KOPT-K1 (cell line): ENCODE measurements around the gene CRACR2B.

ENCODE experiments used
- H3K27ac ChIP-seq: fragments of 200-600 bp; sonication (generic); 2 replicates; pipeline ENCODE4 v1.5.1; 2016; ENCODE audit warnings: antibody characterized with exemption, mild to moderate bottlenecking, low read depth, low read length; ENCODE audit not compliant: poor library complexity, severe bottlenecking
- H3K36me3 ChIP-seq: fragments of 200-600 bp; sonication (generic); 2 replicates; pipeline ENCODE4 v1.5.1; 2017; ENCODE audit warnings: antibody characterized with exemption, mild to moderate bottlenecking, low read length, moderate library complexity; ENCODE audit not compliant: insufficient read depth
- H3K9me3 ChIP-seq: fragments of 200-600 bp; sonication (generic); 2 replicates; pipeline ENCODE4 v1.5.1; 2017; ENCODE audit warnings: antibody characterized with exemption, low read length, mild to moderate bottlenecking; ENCODE audit not compliant: insufficient read depth, poor library complexity, severe bottlenecking

CRACR2B gene

DNA sequence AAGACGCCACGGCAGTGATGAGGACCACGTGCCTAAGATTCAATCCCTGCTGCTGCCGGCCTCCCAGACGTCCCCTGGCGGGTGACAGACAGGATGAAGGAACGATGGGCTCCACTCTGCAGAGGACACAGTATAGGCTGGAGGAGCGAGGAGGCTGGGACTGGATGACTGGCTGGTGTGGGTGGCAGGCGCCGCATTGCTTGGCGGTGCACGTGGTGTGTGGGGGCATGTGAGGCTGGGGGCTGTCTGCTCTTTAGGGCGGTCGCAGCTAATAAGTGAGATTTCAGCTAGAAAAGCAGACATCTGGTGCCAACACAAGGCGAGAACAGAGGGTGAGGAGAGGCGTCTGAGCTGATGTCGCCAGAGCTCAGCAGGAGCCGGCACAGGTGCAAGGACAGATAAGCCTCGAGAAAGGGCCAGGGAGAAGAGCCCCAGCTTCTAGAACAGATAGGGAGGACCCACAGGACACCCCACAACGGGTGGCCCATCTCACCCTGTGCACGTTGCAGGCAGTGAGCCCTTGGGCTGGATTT is 48.1 kb downstream of the CRACR2B start:
- H3K36me3 ChIP-seq = peaks cover 56% of the 10 kb centered on the region; the same call in 1 of the 2 replicates
- no peak overlapping the region for H3K27ac ChIP-seq

DNA sequence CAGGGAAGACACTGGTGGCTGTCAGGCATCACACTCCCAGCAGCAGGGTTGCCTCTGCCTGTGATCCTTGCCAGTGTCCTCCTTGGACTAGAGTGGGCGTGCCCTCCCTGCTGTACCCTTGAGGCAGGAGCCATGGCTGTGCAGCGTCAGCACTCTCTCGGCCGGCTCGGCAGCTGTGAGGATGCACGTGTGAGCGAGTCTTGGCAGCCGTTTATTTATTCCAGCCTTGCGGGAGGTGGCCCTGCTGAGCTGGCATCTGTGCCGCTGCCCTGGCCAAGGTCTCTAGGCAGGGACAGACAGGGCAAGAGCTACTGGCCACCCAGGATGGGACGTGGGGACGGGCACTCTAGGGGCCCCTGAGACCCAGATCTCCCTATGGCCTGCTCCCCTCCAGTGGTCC is 48.8 kb downstream of the CRACR2B start:
- H3K27ac ChIP-seq = no peak overlapping the region
- peaks cover 59% of the 10 kb centered on the region; the same call in 1 of the 2 replicates for H3K36me3 ChIP-seq

More for the DNA sequence above, 48.1 kb downstream of the CRACR2B start:
- H3K9me3 ChIP-seq = no peaks in the 10 kb centered on the region

DNA sequence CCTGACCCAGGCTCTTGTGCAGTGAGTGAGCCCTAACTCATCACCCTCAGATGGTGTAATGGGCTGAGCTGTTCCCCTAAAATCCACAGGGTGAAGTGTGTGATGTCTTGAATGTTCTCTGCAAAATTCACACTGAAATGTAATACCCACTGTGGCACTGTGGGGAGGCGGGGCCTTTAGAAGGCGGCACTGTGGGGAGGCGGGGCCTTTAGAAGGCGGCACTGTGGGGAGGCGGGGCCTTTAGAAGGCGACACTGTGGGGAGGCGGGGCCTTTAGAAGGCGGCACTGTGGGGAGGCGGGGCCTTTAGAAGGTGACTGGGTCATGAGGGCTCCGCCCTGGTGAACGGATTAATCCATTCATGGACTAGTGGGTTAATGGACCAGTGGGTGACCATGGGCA is 49.8 kb downstream of the CRACR2B start:
- H3K36me3 ChIP-seq = peaks cover 62% of the 10 kb centered on the region; the same call in 1 of the 2 replicates
- no peaks in the 10 kb centered on the region for H3K9me3 ChIP-seq
- H3K27ac ChIP-seq = no peak overlapping the region

More for the DNA sequence above, 48.8 kb downstream of the CRACR2B start:
- H3K9me3 ChIP-seq = no peaks in the 10 kb centered on the region

DNA sequence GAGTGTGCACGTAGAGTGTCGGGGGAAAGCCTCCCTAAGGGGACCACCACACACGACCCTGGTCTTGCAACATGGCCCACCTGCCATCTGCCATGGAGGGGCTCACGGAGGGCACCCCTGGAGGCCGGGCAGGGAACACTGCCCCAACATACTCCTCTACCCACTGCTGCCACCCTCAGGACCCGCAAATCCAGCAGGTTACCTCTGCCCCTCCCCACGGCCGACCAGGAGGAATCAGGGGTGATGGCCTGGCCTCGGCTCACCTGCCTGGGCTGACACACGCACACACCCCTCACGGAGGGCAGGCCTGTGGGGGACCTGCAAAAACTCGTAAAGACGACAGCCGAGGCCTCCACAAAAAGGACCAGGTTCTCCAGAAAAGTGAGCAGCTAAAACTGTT is 52.7 kb downstream of the CRACR2B start:
- no peak overlapping the region for H3K27ac ChIP-seq
- H3K9me3 ChIP-seq = no peaks in the 10 kb centered on the region
- H3K36me3 ChIP-seq = peaks cover 78% of the 10 kb centered on the region
